Erythroblast (primary cell): ENCODE results near the gene LGR6.

Source experiments
- GATA1 ChIP-seq: IDR thresholded peaks from 2 replicates; pipeline ENCODE4 v1.6.1; 2011; ENCODE audit warnings: low read depth, mild to moderate bottlenecking, control low read depth, low read length, moderate library complexity
- POLR2A ChIP-seq: IDR thresholded peaks from 2 replicates; pipeline ENCODE4 v1.6.1; 2011; ENCODE audit warnings: mild to moderate bottlenecking, low read length

DNA sequence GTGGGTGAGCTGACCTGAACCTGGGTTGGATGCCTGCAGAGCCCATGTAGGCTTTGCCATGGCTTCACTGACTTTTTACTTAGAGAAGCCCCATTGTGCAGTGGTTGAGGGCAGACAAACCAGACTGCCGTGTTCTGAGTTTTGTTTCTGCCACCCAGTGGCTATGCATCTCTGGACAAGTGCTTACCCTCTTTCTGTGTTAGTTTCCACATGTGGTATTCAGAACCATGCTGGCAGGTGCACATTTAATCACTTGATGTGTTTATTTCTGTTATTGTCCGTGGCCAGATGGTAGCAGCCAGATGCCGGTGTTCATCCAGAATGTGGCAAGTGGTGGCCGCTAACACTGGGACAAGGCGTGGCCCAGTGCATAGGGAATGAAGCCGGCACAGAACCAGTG is 22.9 kb upstream of the LGR6 start:
- TF ChIP-seq POLR2A (no peak), GATA1 (no peak)
